HepG2 (cell line): ENCODE measurements around the gene TSTD1. TPM values are rescaled to one million over a fixed set of nuclear protein-coding genes. Genes with fewer than 3 reads are reported as not detected.

Experiments used
- HNRNPUL1 ChIP-seq: fragments of 200-400 bp; formaldehyde crosslinking; IDR thresholded peaks from 2 replicates; pipeline ENCODE4 v1.6.1; 2017; ENCODE audit warnings: low read depth, mild to moderate bottlenecking, low read length, moderate library complexity
- KDM4B ChIP-seq: sonication (generic); formaldehyde crosslinking; IDR thresholded peaks from 2 replicates; pipeline ENCODE4 v1.4.0; 2020; ENCODE audit warnings: missing genetic modification reagents
- MAFF ChIP-seq: IDR thresholded peaks from 2 replicates; pipeline ENCODE4 v1.6.1; 2011; ENCODE audit warnings: low read depth, low read length, improper control_type of control experiment
- NKX3-1 ChIP-seq: sonication (generic); formaldehyde crosslinking; IDR thresholded peaks from 2 replicates; pipeline ENCODE4 v1.5.0; 2020; ENCODE audit warnings: missing genetic modification reagents
- NR2F2 ChIP-seq: IDR thresholded peaks from 2 replicates; pipeline ENCODE4 v1.6.1; 2012; ENCODE audit warnings: low read depth, inconsistent platforms, borderline replicate concordance
- PCBP2 ChIP-seq: fragments of 200-400 bp; formaldehyde crosslinking; optimal IDR thresholded peaks from 2 replicates; pipeline ENCODE3; 2018; ENCODE audit warnings: low read length, low read depth; ENCODE audit not compliant: poor library complexity, severe bottlenecking
- RBFOX2 ChIP-seq: fragments of 200-400 bp; formaldehyde crosslinking; IDR thresholded peaks from 2 replicates; pipeline ENCODE4 v1.6.1; 2017; ENCODE audit warnings: low read depth, mild to moderate bottlenecking, low read length
- SAFB2 ChIP-seq: sonication (generic); formaldehyde crosslinking; IDR thresholded peaks from 2 replicates; pipeline ENCODE4 v1.5.1; 2020; ENCODE audit warnings: missing genetic modification reagents, low read depth, mild to moderate bottlenecking, borderline replicate concordance
- SKI ChIP-seq: fragments of 450-650 bp; IDR thresholded peaks from one replicate; pipeline ENCODE4 v1.6.1; 2018; ENCODE audit warnings: mild to moderate bottlenecking; ENCODE audit not compliant: partially characterized antibody
- SOX13 ChIP-seq, 3 experiments: fragments of 450-650 bp in 1 of 3; sonication (generic) in 1 of 3; formaldehyde crosslinking in 1 of 3; IDR thresholded peaks in 2 of 3; conservative IDR thresholded peaks in 1 of 3; 2 replicates each; pipeline versions ENCODE4 v1.5.0 to v1.6.1; 2016 to 2020; ENCODE audit warnings: antibody characterized with exemption in 1 of 3, mild to moderate bottlenecking in 1 of 3, missing compliant biosample characterization in 1 of 3, missing genetic modification reagents in 1 of 3, moderate library complexity in 1 of 3
- SRF ChIP-seq: IDR thresholded peaks from 2 replicates; pipeline ENCODE4 v1.6.1; 2011; ENCODE audit warnings: mild to moderate bottlenecking, low read depth, low read length, moderate library complexity
- STAG1 ChIP-seq: sonication (generic); formaldehyde crosslinking; IDR thresholded peaks from 2 replicates; pipeline ENCODE4 v1.4.0; 2020; ENCODE audit warnings: missing genetic modification reagents
- TAF15 ChIP-seq: fragments of 200-400 bp; formaldehyde crosslinking; IDR thresholded peaks from one replicate; pipeline ENCODE4 v1.6.1; 2018; ENCODE audit warnings: mild to moderate bottlenecking, low read depth, low read length; ENCODE audit not compliant: poor library complexity, severe bottlenecking
- ZFP36L1 ChIP-seq: sonication (generic); formaldehyde crosslinking; IDR thresholded peaks from 2 replicates; pipeline ENCODE4 v1.8.0; 2022; ENCODE audit warnings: mild to moderate bottlenecking, missing genetic modification reagents, moderate library complexity
- ZNF224 ChIP-seq: sonication (generic); formaldehyde crosslinking; IDR thresholded peaks from 2 replicates; pipeline ENCODE4 v1.5.0; 2020; ENCODE audit warnings: mild to moderate bottlenecking, missing genetic modification reagents
- ZNF225 ChIP-seq: sonication (generic); formaldehyde crosslinking; IDR thresholded peaks from 2 replicates; pipeline ENCODE4 v1.4.0; 2020; ENCODE audit warnings: mild to moderate bottlenecking, missing genetic modification reagents
- ZNF253 ChIP-seq: sonication (generic); formaldehyde crosslinking; IDR thresholded peaks from 2 replicates; pipeline ENCODE4 v1.8.0; 2022; ENCODE audit warnings: mild to moderate bottlenecking, missing genetic modification reagents, borderline replicate concordance
- ZNF720 ChIP-seq: sonication (generic); formaldehyde crosslinking; IDR thresholded peaks from 2 replicates; pipeline ENCODE4 v1.4.0; 2020; ENCODE audit warnings: missing genetic modification reagents
- polyA plus RNA-seq, 8 experiments: library from polyadenylated mRNA; depleted of rRNA in 3 of 8; stranded (reverse) in 7 of 8; unstranded in 1 of 8; fragments of >200 nt; fragmentation: Illumina TruSeq in 4 of 8; extraction: Trizol in 4 of 8; gene quantifications; 2 replicates each; pipeline versions ENCODE4 v1.2.1 to v1.2.3, GENCODE V29; 2011 to 2016; ENCODE audit warnings: low read depth in 4 of 8, missing spikeins in 1 of 8, mixed read lengths in 1 of 8; ENCODE audit not compliant: insufficient read depth in 1 of 8
- total RNA-seq, 5 experiments: library from RNA; depleted of rRNA; stranded (reverse); fragments of >200 nt; fragmentation: Illumina TruSeq; extraction: Trizol; gene quantifications; 2 replicates each; pipeline ENCODE4 v1.2.3, GENCODE V29; 2016; ENCODE audit warnings: low read depth in 1 of 5
- TF ChIP-seq, protein P1 (sequence below): sonication (generic); formaldehyde crosslinking; IDR thresholded peaks from 2 replicates; pipeline ENCODE4 v1.9.0; 2021; ENCODE audit warnings: mild to moderate bottlenecking, missing genetic modification reagents
- TF ChIP-seq, protein P2 (sequence below): fragments of 450-650 bp; IDR thresholded peaks from 2 replicates; pipeline ENCODE4 v1.6.1; 2017; ENCODE audit warnings: mild to moderate bottlenecking

TSTD1 gene
- total and polyA plus RNA-seq, 2 of the 13 experiments (the other 11 are each of a cell fraction or from before 2014, with no cell fraction given): 0.15 to 0.31 TPM

DNA sequence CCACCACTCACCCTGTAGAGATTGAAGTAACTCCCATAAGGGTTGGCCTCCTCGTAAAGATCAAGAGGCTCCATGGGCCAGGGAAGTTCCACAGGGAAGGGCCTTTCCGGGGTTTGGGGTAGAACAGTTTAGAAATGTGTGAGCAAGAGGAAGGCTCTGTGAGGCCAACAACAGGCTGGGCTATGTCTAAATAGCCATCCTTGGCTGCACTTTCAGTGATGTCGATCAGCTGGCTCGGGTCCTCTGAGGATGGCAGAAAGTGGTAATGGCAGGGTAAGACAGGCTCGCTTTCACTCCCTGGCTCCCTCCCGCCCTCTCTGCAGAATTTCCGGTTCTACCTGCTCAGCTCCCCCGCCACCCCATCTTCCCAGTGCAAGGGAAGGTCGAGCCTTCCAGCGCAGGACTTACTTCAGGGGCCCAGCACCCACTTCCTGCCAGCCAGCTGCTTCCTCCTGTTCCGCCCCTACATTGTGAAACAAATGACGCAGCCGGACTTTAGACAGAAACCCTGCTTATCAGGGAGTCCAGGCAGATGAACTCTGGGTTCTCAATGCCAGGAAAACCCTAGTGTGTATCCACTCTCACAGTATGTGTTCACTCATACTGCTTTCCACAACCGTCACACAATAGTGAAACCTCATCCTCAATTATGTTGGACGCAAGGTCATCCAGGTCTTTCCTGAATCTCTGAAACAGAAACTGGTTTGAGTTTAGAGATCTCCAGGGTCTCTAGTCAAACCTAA lies 25.1 kb downstream of the TSTD1 start (continued):
- TF ChIP-seq, protein P1, sequence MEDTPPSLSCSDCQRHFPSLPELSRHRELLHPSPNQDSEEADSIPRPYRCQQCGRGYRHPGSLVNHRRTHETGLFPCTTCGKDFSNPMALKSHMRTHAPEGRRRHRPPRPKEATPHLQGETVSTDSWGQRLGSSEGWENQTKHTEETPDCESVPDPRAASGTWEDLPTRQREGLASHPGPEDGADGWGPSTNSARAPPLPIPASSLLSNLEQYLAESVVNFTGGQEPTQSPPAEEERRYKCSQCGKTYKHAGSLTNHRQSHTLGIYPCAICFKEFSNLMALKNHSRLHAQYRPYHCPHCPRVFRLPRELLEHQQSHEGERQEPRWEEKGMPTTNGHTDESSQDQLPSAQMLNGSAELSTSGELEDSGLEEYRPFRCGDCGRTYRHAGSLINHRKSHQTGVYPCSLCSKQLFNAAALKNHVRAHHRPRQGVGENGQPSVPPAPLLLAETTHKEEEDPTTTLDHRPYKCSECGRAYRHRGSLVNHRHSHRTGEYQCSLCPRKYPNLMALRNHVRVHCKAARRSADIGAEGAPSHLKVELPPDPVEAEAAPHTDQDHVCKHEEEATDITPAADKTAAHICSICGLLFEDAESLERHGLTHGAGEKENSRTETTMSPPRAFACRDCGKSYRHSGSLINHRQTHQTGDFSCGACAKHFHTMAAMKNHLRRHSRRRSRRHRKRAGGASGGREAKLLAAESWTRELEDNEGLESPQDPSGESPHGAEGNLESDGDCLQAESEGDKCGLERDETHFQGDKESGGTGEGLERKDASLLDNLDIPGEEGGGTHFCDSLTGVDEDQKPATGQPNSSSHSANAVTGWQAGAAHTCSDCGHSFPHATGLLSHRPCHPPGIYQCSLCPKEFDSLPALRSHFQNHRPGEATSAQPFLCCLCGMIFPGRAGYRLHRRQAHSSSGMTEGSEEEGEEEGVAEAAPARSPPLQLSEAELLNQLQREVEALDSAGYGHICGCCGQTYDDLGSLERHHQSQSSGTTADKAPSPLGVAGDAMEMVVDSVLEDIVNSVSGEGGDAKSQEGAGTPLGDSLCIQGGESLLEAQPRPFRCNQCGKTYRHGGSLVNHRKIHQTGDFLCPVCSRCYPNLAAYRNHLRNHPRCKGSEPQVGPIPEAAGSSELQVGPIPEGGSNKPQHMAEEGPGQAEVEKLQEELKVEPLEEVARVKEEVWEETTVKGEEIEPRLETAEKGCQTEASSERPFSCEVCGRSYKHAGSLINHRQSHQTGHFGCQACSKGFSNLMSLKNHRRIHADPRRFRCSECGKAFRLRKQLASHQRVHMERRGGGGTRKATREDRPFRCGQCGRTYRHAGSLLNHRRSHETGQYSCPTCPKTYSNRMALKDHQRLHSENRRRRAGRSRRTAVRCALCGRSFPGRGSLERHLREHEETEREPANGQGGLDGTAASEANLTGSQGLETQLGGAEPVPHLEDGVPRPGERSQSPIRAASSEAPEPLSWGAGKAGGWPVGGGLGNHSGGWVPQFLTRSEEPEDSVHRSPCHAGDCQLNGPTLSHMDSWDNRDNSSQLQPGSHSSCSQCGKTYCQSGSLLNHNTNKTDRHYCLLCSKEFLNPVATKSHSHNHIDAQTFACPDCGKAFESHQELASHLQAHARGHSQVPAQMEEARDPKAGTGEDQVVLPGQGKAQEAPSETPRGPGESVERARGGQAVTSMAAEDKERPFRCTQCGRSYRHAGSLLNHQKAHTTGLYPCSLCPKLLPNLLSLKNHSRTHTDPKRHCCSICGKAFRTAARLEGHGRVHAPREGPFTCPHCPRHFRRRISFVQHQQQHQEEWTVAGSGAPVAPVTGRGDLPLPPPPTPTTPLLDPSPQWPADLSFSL (CRISPR knock-in tag): peak; percentile 97
- no peak for TF ChIP-seq TAF15
- TF ChIP-seq NKX3-1: 0 out of 2 replicates have a peak, but pooled peaks have one; percentile 23
- TF ChIP-seq HNRNPUL1: no peak
- TF ChIP-seq STAG1 (CRISPR knock-in tag): no peak
- TF ChIP-seq MAFF: no peak
- no peak for TF ChIP-seq ZNF720 (CRISPR knock-in tag)
- TF ChIP-seq RBFOX2: no peak
- no peak for TF ChIP-seq ZNF225 (CRISPR knock-in tag)
- no peak for TF ChIP-seq SOX13 (IDR thresholded peaks at IDR 0.05)
- peak in 1 of 2 experiments; percentile 92; a peak in 2 of 4 replicates for TF ChIP-seq SOX13 (CRISPR knock-in tag; conservative IDR thresholded peaks at IDR 0.05 in 1 of 2, IDR thresholded peaks at IDR 0.05 in 1 of 2)
- no peak; the same call in 1 of the 2 replicates for TF ChIP-seq SRF
- no peak; the same call in 1 of the 2 replicates for TF ChIP-seq ZFP36L1 (CRISPR knock-in tag)
- 0 out of 2 replicates have a peak, but pooled peaks have one; percentile 31 for TF ChIP-seq ZNF253 (CRISPR knock-in tag)
- TF ChIP-seq, protein P2, sequence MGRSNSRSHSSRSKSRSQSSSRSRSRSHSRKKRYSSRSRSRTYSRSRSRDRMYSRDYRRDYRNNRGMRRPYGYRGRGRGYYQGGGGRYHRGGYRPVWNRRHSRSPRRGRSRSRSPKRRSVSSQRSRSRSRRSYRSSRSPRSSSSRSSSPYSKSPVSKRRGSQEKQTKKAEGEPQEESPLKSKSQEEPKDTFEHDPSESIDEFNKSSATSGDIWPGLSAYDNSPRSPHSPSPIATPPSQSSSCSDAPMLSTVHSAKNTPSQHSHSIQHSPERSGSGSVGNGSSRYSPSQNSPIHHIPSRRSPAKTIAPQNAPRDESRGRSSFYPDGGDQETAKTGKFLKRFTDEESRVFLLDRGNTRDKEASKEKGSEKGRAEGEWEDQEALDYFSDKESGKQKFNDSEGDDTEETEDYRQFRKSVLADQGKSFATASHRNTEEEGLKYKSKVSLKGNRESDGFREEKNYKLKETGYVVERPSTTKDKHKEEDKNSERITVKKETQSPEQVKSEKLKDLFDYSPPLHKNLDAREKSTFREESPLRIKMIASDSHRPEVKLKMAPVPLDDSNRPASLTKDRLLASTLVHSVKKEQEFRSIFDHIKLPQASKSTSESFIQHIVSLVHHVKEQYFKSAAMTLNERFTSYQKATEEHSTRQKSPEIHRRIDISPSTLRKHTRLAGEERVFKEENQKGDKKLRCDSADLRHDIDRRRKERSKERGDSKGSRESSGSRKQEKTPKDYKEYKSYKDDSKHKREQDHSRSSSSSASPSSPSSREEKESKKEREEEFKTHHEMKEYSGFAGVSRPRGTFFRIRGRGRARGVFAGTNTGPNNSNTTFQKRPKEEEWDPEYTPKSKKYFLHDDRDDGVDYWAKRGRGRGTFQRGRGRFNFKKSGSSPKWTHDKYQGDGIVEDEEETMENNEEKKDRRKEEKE: no peak
- TF ChIP-seq SKI: peak; percentile 65
- no peak for TF ChIP-seq PCBP2
- peak; percentile 96; the same call in 1 of the 2 replicates for TF ChIP-seq KDM4B (CRISPR knock-in tag)
- TF ChIP-seq NR2F2: peak; percentile 47; the same call in 1 of the 2 replicates
- TF ChIP-seq ZNF224: no peak
- TF ChIP-seq SAFB2 (CRISPR knock-in tag): no peak; the same call in 1 of the 2 replicates
